ENCODE data around the gene CACNA2D1. TPM values are rescaled to one million over a fixed set of nuclear protein-coding genes. Genes with fewer than 3 reads are reported as not detected.
"Not testable (repeated sequence)": the region's sequence is repeated elsewhere in the genome, so short reads cannot be mapped to it uniquely, and the experiment has no call there.

Gene CACNA2D1
- total and polyA plus RNA-seq, 9 of the 15 experiments (the other 6 are each of a cell fraction or from before 2014, with no cell fraction given), result 0.49 TPM; not detected in 8

DNA sequence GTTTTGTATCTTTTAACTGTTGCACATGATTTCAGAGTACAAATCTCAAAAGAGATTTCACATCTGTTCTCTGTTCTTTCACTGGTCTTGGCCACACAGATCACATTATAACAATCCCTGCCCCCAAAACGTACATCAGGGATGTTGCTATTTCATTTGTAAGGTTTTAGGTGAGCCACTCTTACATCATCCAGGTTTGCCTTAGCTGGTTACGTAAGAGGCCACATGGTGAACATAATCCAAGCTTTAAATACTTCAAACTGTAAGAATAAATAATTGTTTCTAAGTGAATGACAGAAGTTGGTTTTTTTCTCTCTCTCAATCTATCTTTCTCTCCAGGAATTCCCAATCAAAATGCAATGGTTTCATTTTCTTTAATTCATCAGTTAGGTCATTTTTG lies 427.8 kb downstream of the CACNA2D1 start:
- Histone ChIP-seq H3K4me1 (replicated peaks in 1 of 2; ENCODE audit: control insufficient read depth in 2 of 2, insufficient read depth in 2 of 2, low read length in 2 of 2) (no peaks in the 10 kb centered on the region), H3K9ac (ENCODE audit: insufficient read depth in 1 of 2, low read depth in 2 of 2, low read length in 2 of 2) (no peak overlapping the region), H3K4me2 (ENCODE audit: insufficient read depth, low read length) (no peak overlapping the region), H3K9me1 (ENCODE audit: control insufficient read depth, insufficient read depth, low read length) (no peaks in the 10 kb centered on the region), H3K27me3 (ENCODE audit: control insufficient read depth in 2 of 2, insufficient read depth in 2 of 2, low read length in 2 of 2) (no peaks in the 10 kb centered on the region), H2AFZ (ENCODE audit: low read depth, low read length) (no peak overlapping the region), H3K27ac (ENCODE audit: extremely low read depth, low read depth, low read length) (no peak overlapping the region), H3K4me3 (no peak overlapping the region), H4K20me1 (replicated peaks; ENCODE audit: control insufficient read depth, insufficient read depth, low read length) (no peaks in the 10 kb centered on the region), H3K36me3 (ENCODE audit: control insufficient read depth, insufficient read depth, low read length) (no peaks in the 10 kb centered on the region), H3K79me2 (ENCODE audit: control insufficient read depth, insufficient read depth, low read length) (no peaks in the 10 kb centered on the region), H3K9me3 (replicated peaks; ENCODE audit: control insufficient read depth, insufficient read depth, low read depth, low read length) (no peaks in the 10 kb centered on the region; the same call in 1 of the 2 replicates)
- ATAC-seq, result no peak
- intact Hi-C loops (cut with micrococcal nuclease), result no loop called here
- no TSS peak for BruUV-seq (replicated peaks)
- FAIRE-seq, result no peak
- POLR2A ChIA-PET, result no interaction called here
- in situ Hi-C loops (cut with MboI), result no loop called here
- 3% methylated on average over 2 of the region's 2 CpGs for WGBS (ENCODE audit: insufficient coverage, low coverage, missing lambda C conversion rate)
- no peak for DNase-seq (ENCODE audit: extremely low read depth in 1 of 4, low spot score in 3 of 4)
- TF ChIP-seq SAFB (IDR thresholded peaks at IDR 0.05; ENCODE audit: borderline replicate concordance, low read depth, low read length), result no peak
- no peak for TF ChIP-seq TBL1XR1 (IDR thresholded peaks at IDR 0.05; ENCODE audit: low read length in 2 of 2)
- TF ChIP-seq ILK (tag; IDR thresholded peaks at IDR 0.05; ENCODE audit: borderline replicate concordance, low read depth), result no peak
- no peak for TF ChIP-seq ZNF561 (CRISPR knock-in tag; conservative IDR thresholded peaks at IDR 0.05)
- no peak for TF ChIP-seq KLF6 (CRISPR knock-in tag; IDR thresholded peaks at IDR 0.05; ENCODE audit: borderline replicate concordance)
- TF ChIP-seq SFPQ (IDR thresholded peaks at IDR 0.05; ENCODE audit: low read depth, low read length), result no peak
- no peak for TF ChIP-seq CUX1 (CRISPR knock-in tag; IDR thresholded peaks at IDR 0.05)
- CTCF ChIA-PET (ENCODE audit: low intra/inter-chr PET ratio), result no interaction called here

GRCh38 chr7:82014574-82014973 lies 429.0 kb downstream of the CACNA2D1 start:
- 2% methylated on average over 9 of the region's 9 CpGs for WGBS (ENCODE audit: insufficient coverage, low coverage, missing lambda C conversion rate)
- ATAC-seq; H3K4me1 ChIP-seq (replicated peaks in 1 of 2; ENCODE audit: control insufficient read depth in 2 of 2, insufficient read depth in 2 of 2, low read length in 2 of 2); H3K27me3 ChIP-seq (ENCODE audit: control insufficient read depth in 2 of 2, insufficient read depth in 2 of 2, low read length in 2 of 2); FAIRE-seq; POLR2A ChIA-PET; DNase-seq (ENCODE audit: extremely low read depth in 1 of 4, low spot score in 3 of 4); H3K4me3 ChIP-seq; H3K9ac ChIP-seq (ENCODE audit: insufficient read depth in 1 of 2, low read depth in 2 of 2, low read length in 2 of 2); H3K79me2 ChIP-seq (ENCODE audit: control insufficient read depth, insufficient read depth, low read length); H3K36me3 ChIP-seq (ENCODE audit: control insufficient read depth, insufficient read depth, low read length); H3K27ac ChIP-seq (ENCODE audit: extremely low read depth, low read depth, low read length); CTCF ChIA-PET (ENCODE audit: low intra/inter-chr PET ratio); intact Hi-C loops (cut with micrococcal nuclease); in situ Hi-C loops (cut with MboI); H3K9me3 ChIP-seq (replicated peaks; ENCODE audit: control insufficient read depth, insufficient read depth, low read depth, low read length); H2AFZ ChIP-seq (ENCODE audit: low read depth, low read length); H3K4me2 ChIP-seq (ENCODE audit: insufficient read depth, low read length); BruUV-seq (replicated peaks); H3K9me1 ChIP-seq (ENCODE audit: control insufficient read depth, insufficient read depth, low read length); H4K20me1 ChIP-seq (replicated peaks; ENCODE audit: control insufficient read depth, insufficient read depth, low read length): not testable (repeated sequence)

Measured in K562 (cell line).